ENCODE measurements around the gene PRSS12. TPM values are rescaled to one million over a fixed set of nuclear protein-coding genes. Genes with fewer than 3 reads are reported as not detected.

Gene PRSS12
- total RNA-seq, 1 donor from 2014 or later = not detected

DNA sequence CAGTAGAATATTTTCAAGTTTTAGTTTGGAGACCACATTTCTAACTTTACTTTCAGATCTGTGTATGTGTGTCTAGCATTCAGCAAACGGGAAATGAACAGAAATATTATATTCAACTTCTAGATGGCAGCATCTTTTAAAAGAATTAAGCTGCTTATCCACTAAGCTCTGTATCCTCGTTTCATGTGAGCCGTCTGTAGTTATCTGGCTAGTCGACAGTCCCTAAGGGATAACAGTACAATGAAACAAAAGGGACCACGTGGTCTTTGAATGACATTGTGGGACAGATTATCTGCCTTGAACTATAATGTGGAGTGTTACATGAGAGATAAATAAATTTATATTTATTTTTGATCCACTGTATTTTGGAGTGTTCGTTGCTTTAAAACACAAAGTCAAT lies 35.8 kb upstream of the PRSS12 start:
- H3K4me1 Mint-ChIP-seq = no peaks in the 10 kb centered on the region
- H3K9me3 Mint-ChIP-seq = peaks cover 13% of the 10 kb centered on the region
- no peaks in the 10 kb centered on the region for H3K36me3 Mint-ChIP-seq (ENCODE audit: low read depth)
- CTCF ChIA-PET = no interaction called here
- intact Hi-C loops (cut with micrococcal nuclease) = no loop called here
- DNase-seq (no peak), ATAC-seq (ENCODE audit: low read depth) (no peak)
- POLR2A ChIA-PET = no interaction called here
- TF ChIP-seq CTCF (IDR thresholded peaks at IDR 0.05) = no peak
- H3K27me3 Mint-ChIP-seq = peaks cover 2% of the 10 kb centered on the region
- H3K27ac Mint-ChIP-seq = no peak overlapping the region
- H3K4me3 Mint-ChIP-seq = no peak overlapping the region

- no peak for TF ChIP-seq CTCF (IDR thresholded peaks at IDR 0.05)
- Mint-ChIP-seq H3K4me3 (no peak overlapping the region), H3K4me1 (no peaks in the 10 kb centered on the region), H3K36me3 (ENCODE audit: low read depth) (no peaks in the 10 kb centered on the region), H3K27ac (no peak overlapping the region), H3K9me3 (peaks cover 5% of the 10 kb centered on the region), H3K27me3 (peaks cover 2% of the 10 kb centered on the region)
- ATAC-seq (ENCODE audit: low read depth) (no peak), DNase-seq (no peak)
- CTCF ChIA-PET = no interaction called here
- POLR2A ChIA-PET = no interaction called here
- intact Hi-C loops (cut with micrococcal nuclease) = no loop called here
Measured at GRCh38 chr4:118381902-118382301, 29.1 kb upstream of the PRSS12 start.

- Mint-ChIP-seq H3K27me3 (no peaks in the 10 kb centered on the region), H3K4me3 (no peak overlapping the region), H3K4me1 (no peaks in the 10 kb centered on the region), H3K27ac (no peak overlapping the region), H3K9me3 (no peaks in the 10 kb centered on the region), H3K36me3 (ENCODE audit: low read depth) (no peaks in the 10 kb centered on the region)
- no peak for TF ChIP-seq CTCF (IDR thresholded peaks at IDR 0.05)
- ChIA-PET CTCF (no interaction called here), POLR2A (no interaction called here)
- no peak for ATAC-seq (ENCODE audit: low read depth)
- DNase-seq = no peak
- intact Hi-C loops (cut with micrococcal nuclease) = no loop called here
Measured at GRCh38 chr4:118373614-118374255, 20.9 kb upstream of the PRSS12 start.

DNA sequence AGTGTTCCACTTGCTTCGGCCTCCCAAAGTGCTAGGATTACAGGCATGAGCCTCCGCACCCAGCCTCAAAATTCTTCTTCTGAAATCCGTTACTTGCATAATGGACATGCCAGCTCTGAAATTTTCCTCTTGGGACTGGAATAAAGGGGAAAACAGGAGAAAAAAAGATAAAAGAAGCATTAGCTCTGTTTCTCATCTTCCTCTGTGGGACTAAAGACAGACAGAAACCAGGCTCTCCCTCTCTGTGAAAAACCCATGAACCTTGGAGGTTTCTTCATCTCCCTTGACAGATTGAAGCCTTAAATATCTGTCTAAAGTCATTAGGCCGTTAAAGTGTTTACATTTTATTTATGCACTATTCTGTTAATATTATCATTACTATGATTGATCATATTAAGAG lies 19.4 kb upstream of the PRSS12 start:
- ChIA-PET CTCF (no interaction called here), POLR2A (no interaction called here)
- Mint-ChIP-seq H3K4me3 (no peak overlapping the region), H3K27me3 (no peaks in the 10 kb centered on the region), H3K36me3 (ENCODE audit: low read depth) (no peaks in the 10 kb centered on the region), H3K27ac (no peak overlapping the region), H3K4me1 (no peaks in the 10 kb centered on the region), H3K9me3 (no peaks in the 10 kb centered on the region)
- ATAC-seq (ENCODE audit: low read depth) (no peak), DNase-seq (no peak)
- no peak for TF ChIP-seq CTCF (IDR thresholded peaks at IDR 0.05)
- intact Hi-C loops (cut with micrococcal nuclease) = no loop called here

DNA sequence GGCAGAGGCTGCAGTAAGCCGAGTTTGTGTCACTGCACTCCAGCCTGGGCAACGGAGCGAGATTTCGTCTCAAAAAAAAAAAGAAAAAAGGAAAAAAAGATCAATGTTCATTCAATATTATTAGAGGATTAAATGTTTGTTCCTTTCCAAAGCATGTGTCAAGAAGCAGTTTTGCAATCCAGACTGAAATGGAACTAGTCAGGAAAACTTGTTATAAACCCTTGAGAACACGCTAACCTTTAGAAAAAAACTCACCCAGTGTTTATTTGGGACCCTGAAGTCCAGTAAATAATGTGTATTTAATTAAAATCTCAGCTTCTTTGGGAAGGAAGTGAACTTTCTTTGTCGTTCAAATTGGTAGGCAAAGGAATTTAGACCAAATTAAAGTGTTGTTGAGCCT lies 16.4 kb upstream of the PRSS12 start:
- Mint-ChIP-seq H3K4me3 (no peak overlapping the region), H3K9me3 (no peaks in the 10 kb centered on the region), H3K27me3 (no peaks in the 10 kb centered on the region), H3K27ac (no peak overlapping the region), H3K4me1 (no peaks in the 10 kb centered on the region), H3K36me3 (ENCODE audit: low read depth) (no peaks in the 10 kb centered on the region)
- intact Hi-C loops (cut with micrococcal nuclease) = no loop called here
- ChIA-PET CTCF (no interaction called here), POLR2A (no interaction called here)
- no peak for TF ChIP-seq CTCF (IDR thresholded peaks at IDR 0.05)
- ATAC-seq (ENCODE audit: low read depth) (no peak), DNase-seq (no peak)
